ENCODE data around the gene GHITM.

- TF ChIP-seq CTCF (IDR thresholded peaks at IDR 0.05): no peak
- no peak for TF ChIP-seq EZH2 (IDR thresholded peaks at IDR 0.05; ENCODE audit: borderline replicate concordance, insufficient read depth, low read depth, low read length, poor library complexity, severe bottlenecking)
Observed at GRCh38 chr10:84197643-84198042, 58.3 kb downstream of the GHITM start.
